ENCODE measurements around the gene UBXN6.
A peak's percentile ranks its signal among the peaks of the same experiment; 100 is the strongest.

UBXN6 gene

DNA sequence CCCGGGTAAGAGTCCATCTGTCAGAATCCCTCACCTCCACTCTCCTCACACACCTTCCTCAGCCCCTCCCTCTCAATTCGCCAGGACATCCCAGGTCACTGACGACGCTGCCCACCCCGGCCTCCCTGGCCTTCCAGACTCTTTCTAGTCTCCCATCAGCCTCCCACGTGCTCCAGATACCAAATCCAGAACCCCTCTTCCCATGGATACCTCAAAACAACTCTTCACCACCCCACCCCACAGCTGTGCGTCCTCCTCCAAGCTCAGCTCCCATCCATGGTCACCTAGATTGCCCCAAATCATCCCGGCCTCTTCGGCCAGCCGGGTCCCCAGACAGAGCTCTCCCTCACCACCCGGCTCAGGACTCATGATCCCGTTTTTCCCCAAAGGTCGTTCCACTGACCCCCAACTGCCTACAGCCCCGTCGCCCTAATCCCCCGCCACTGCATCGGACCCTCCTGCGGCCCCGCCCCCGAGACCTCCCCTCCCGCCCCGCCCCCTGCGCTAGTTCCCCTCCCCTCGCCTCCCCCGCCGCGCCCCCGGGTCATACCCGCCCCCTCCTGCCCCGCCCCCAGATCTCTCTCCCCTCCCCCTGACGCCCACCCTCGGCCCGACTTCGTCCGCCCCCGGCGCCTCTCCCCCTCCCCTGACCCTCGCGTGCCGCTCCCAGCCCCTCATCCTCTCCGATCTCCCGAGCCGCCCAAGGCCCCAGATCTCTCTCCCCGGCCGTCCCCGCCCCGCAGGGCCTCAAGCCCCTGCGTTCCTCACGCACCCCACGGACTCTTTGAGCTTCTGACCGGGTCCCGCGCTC, 546 bp downstream of the UBXN6 start:
- no peak for DNase-seq (ENCODE audit: low spot score)

DNA sequence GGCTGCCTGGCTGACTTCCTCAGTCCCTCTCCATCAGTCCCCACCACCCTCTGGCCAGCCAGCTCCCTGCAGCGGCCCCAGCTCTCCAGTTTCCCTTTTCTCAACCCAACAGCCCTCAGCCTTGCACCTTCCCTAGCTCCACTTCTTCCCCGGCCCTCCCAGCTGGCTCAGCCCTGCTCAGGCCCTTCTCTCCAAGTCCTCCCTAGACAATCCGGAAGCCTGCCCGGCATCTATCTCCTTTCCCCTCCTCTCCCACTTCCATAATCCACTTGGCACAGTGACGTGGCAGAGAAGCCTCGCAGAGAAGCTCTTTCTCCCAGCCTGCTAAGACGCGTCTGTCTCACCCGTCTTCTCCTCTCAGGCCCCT, 1.1 kb downstream of the UBXN6 start:
- no peak for DNase-seq (ENCODE audit: low spot score)

DNA sequence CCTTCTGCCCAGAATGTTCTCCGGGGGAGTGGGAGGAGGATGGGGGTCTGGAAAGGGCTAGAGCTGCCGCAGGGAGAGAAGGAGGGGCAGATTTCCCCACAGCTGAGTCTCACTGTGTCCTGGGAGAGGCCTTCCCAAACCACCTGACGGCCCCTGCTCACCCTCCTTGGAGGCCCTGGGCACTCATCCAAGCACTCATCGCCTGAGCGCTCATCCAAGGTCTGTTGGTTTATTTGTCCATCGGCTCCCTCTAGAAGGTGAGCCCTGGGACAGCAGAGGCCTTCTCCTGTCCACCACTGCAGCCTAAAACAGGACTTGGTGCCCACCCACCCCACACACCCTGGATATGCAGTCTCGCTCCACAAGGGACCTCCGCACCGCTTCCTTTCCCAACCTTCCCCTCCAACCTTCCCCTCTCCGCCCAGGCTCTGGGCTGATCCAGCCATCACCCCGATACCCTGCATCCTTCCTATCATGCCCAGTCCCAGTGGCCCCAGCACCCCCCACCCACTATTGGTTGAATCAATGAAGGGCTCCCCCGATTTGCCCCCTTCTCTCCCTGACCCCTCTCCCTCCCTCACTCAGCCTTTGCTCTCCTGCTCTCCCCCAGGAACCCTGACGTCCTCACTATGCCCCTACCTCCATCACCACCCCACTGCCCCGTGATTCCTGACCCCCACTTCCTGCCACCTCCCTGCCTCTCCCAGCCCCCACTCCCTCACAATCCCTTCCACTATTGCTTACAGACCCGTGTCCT, 1.7 kb downstream of the UBXN6 start:
- no peak for DNase-seq (ENCODE audit: low spot score)

DNA sequence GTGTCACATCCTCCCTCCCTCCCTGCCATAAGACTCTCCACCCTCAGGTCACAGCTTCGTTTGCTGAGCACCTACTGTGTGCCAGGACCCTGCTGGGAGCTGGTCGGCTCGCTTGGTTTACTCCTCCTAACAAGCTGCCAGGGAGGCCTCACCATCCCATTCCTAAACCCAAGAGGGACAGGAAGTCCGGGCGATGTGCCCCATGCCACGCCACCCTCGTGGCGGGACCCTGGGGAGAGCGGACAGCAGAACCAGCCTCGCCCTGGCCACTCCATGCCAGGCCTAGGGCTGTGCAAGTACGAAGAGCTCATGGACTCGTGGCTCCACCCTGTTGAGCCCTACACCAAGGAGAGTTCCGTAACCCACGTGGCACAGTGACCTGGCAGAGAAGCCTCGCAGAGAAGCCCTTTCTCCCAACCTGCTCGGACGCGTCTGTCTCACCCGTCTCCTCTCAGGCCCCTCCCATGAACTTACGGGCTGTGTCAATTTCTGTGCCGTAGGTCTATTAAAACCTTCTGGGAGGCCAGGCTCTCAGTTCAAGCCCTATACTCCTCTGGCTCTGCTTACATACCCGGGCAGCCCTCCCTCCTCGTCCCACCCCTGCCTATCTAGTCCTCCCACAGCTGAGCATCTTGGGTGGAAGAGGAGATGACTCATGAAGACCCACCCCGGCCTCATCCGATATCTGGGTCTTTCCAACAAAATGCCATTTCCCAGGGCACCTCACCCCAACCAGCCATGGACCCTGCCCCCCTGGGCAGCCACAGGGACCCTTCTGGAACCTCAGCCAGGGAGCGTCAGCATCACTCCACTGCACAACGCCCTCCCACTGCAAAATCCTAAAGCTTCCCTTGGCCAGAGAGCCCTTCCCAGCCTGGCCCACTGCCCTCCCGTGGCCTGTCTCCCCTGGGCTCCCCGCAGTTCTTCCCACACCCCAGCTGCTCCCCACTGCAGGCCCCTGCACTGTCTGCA, 2.6 kb downstream of the UBXN6 start:
- DNase-seq (ENCODE audit: low spot score): no peak

DNA sequence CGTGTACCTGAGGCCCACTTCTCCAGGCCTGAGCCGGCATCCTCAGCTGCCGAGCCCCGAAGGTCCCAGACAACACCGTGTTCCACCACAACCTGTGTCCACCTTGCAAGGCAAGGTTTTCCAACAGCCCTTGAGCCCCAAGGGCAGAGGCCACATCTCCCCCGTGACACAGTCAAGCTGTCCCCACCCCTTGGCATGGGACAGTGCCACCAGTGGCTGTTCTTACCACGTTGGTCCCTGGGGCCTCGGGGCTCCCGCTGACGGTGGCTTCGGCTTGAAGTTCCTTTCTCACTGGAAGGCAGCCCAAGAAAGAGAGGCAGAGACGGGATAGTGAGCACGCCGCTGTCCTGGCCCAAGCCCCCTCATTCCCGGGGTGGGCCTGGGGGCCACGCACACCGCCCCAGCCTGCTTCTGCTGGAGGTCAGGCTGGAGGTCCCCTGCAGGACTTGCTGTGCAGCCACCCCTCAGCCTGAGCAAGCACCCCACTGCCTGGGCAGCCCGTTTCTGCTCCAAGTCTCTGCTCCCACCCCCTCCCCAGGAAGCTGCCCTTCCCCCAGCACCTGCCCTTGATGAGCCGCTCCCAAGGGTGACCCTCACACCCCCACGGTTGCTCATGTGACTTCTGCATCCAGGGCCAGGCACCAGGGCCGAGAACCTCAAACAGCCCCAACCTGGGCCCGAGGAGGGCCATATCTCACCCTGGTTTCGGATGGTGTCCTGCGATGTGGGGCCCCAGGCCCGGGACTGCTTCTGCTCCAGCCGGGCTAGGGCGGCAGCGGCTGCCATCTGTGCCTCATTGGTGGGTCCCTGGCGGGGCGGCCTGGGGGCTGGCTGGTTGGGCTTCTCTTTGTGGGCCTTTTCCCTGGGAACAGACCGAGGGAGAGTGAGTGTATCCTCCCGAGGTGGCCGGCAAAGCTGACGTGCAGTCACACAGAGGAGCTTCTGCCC, 4.1 kb downstream of the UBXN6 start:
- DNase-seq (ENCODE audit: low spot score): no peak

DNA sequence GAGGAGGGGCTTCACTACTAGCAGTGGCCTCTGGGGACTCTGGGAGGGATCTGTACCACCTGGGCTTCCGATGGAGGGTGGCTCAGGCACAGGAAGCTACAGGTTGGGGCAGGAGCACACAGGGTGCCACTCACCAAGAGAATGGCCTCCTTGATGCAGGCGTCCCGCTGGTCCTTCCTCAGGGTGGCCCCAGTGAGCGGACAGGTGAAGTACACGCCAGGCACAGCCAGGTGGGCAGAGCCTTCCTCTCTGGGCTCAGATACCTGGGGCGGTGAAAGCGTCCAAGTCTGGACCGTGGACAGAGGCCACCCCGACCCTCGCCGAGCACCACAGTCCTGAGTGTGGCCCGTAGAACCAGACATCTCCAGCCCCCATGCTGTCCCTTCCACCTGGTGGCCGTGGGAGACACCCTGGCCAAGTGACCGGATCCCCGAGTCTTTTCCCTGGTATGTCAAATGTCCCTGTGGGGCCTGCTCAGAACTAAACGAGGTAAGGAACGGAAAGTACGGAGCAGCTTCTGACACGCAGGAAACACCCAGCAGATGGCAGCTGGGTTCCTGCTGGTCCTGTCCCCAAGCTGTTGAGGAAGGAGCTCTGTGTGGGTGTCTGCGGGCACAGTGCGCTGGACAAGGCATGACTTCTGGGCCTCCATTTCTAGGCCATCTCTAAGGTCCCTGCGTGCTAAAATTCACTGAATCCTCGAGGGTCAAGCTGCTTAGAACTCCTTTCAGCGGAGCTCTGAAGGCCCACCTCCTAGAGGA, 5.2 kb downstream of the UBXN6 start:
- no peak for DNase-seq (ENCODE audit: low spot score)

DNA sequence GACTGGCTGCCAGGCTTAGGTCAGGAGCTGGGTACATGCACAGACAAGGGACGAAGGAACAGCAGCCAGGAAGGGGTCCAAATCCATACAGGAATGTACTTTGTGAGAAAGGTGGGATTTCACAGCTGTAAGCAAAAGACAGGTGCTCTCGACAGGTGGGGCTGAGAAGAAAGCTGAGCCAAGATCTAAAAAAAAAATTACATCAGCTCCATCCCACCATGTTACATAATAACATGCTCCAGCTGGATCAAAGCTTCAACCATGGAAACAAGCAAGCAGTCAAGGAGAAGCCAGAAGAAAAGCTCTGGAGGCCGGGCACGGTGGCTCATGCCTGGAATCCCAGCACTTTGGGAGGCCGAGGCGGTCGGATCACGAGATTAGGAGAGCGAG, 8.0 kb downstream of the UBXN6 start:
- no peak for DNase-seq (ENCODE audit: low spot score)

DNA sequence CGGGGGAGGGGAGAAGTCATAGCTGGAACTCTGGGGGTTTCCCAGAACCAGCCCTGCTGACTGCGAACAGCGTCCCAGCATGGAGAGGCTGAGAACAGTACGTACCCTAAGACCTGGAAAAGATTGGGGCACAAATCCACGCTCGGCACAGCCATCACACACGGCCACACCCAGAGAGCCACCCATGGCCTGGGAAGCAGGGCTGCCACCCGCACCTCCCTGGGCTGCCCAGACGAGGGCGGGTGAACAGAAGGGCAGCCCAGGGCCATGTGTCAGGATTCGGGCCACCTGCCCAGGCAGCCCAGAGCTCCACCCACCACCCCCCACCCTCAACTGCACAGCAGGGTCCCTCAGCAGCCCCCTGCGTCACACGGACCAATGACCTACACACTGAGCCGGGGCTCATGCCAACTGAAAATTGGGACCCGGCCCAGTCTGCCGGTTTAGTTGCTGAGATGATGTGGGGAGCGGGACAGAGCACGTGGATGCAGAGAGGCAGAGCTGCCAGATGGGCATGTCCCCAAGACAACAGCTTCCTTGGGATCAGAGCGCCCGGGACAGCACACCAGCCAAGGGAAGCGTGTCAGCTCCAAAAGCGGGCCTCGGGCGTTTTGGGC, 8.5 kb downstream of the UBXN6 start:
- DNase-seq (ENCODE audit: low spot score): peak; percentile 81

DNA sequence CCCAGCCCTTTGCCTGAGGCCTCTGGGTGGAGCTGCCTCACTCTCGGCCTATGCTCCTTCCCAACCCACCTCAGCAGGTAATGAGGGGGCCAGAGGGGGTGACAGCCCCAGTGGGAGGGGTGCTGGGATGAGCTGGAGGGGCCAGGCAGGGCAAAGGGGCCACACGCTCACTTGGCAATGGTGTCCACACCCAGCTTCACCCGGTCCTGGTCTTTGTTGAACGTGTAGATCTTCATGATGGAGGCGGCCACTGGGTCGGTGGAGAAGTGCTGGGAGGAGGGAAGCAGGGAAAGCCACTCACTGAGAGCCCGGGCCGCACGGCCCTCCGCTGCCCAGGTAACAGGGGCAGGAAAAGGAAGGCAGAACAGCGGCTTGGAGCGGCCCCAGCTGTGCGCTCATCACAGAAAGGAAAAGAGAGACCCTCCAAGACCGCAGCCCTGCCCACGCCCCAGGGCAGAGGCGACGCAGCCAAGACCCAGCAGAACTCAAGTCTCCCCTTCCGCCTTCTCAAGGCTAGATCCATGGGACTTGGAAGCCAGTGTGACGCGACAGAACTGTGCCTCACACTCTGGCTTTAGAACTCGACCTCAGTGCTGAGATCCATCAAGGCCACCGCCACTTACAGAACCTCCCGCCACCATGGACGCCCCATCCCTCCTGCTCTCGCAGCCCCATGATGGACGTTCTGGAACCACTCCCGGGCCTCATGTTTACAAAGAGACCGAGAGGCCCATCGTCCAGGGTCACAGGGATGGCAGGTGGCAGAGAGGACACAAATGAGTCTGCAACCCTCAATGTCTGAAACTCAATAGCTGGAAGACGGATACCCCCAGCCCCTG, 9.2 kb downstream of the UBXN6 start:
- no peak for DNase-seq (ENCODE audit: low spot score)

DNA sequence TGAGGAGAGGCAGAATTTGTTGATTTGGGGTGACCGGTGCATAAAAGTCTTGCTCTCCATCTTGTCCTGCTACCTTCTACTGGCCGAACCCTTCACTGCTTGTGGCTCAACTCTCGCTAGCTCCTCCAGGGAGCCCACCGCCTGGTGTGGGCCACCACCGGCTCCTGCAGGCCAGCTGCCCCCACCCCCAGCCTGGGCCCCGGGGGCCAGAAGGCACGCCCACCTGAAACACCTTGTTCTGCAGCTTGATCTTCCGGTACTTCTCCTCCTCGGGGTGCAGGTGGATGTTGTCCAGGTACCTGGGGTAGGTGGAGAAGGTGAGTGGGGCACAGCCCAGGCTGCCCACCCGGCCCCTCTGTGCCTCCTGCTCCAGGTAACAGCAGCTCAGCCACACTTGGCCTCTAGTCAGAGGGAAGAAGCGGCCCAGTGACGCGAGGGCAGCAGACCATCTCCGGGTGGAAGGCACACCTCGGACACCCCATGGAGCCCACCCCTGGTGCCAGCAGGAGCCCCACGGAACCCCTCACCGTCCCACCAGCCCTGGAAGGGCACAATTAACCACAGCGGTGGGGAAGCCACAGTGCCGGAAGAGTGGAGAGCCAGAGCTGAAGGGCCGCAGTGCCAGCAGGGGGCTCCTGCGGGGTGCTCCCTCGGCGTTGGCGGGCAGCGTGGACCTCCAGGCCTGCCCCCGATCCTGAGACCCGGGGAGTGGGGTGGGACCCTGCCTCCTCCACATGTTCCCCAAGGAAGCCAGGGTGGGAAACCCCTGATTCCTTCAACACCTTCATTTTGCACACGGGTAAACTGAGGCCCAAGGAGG, 10.1 kb downstream of the UBXN6 start:
- DNase-seq (ENCODE audit: low spot score): no peak

DNA sequence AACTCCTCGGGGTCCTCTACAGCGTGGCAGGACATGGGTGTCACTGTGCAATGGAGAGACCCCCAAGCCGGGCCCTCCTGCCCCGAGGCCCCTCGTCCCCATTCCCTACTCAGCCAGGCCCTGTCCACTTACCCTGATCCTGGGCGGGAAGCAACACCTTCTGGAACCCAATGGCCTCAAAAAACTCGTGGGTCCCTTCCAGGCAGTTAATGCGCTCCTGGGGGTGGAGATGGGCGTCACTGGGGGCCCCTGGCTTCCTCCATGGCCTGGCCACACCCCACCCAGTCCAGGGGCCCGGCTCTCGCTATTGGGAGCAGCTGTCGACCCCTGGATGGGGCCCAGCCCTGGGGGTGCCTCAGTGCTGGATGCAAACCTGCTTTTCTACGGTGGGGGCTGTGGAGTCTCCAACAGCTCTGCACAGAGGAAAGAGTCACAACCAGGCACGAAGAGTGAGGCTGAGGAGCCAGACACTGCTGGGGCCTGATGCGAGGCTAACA, 10.8 kb downstream of the UBXN6 start:
- no peak for DNase-seq (ENCODE audit: low spot score)

DNA sequence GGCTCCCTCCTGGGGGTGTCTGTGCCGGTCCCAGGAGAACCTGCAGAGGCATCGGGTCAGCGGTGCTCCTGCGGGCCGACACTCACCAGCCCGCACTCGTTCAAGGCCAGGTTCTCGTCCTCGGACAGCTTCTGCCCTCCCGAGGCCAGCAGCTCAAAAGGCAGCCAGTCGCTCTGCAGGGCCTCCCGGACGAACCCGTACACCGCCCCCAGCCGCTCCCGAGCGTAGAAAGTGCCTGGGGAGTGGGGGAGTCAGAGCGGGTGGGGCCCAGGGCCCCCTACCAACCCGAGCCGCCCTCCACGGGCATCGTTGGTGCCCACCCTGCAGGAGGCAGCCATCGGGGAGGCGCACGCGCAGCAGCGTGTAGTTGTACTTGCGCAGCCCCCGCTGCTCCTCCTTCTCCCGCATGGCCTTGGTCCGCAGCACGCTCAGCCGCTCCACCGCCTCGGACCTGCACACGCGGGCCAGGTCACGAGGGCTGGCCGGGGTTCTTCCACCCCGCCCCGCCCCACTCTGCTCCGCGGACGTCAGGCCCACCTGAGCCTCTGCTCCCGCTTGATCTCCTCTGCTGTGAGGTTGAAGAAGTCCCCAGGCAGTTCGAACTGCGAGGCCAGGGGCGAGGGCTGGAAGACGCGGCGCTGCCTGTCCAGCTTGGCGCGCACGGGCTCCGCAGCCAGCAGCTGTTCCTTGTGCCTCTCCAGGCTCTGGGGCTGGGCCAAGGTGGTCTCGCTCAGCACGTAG, 11.5 kb downstream of the UBXN6 start:
- DNase-seq (ENCODE audit: low spot score): no peak

DNA sequence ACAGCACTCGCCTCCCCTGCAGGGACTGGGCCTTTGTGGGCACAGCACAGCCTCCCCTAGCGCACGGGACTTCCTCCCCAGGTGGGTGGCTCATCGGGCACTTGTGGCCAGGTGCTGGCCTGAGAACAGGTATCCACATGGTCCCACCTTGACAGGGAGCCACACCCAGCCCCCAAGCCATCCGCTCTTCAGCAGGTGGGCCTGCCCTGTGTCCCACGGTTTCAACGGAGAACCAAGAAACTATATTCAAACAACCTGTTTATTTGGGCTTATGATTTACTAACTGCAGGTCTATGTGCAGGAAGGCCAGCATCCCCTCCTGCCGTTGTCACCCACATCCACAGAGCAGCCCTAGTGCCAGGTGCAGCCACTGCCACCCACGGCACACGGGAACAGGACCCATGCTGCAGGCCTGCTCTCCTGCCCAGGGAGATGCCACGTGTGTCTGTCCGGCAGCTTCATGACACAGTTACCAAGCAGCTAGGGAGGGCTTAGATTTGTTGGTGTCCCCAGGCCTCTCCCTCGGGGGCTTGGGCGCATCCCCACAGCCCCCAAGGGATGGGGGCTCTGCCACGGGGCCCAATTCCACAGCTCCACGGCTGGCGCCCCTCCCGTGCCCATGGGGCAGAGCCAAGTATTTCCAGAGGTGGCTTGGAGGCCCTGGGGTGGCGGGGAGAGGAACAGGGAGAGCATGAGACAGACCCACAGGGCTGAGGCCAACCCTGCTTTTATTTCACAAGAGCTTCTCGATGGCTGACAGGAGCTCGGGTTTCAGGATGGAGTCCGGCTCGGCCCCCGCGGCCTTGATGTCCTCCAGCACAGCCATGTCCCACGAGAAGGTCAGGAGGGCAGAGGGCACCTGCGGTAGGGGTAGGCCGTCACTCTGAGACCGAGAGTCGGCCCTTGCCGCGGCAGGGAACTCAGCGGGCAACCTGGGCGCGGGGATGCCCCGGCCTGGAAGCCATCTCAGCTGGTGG, 12.5 kb downstream of the UBXN6 start:
- DNase-seq (ENCODE audit: low spot score): no peak

DNA sequence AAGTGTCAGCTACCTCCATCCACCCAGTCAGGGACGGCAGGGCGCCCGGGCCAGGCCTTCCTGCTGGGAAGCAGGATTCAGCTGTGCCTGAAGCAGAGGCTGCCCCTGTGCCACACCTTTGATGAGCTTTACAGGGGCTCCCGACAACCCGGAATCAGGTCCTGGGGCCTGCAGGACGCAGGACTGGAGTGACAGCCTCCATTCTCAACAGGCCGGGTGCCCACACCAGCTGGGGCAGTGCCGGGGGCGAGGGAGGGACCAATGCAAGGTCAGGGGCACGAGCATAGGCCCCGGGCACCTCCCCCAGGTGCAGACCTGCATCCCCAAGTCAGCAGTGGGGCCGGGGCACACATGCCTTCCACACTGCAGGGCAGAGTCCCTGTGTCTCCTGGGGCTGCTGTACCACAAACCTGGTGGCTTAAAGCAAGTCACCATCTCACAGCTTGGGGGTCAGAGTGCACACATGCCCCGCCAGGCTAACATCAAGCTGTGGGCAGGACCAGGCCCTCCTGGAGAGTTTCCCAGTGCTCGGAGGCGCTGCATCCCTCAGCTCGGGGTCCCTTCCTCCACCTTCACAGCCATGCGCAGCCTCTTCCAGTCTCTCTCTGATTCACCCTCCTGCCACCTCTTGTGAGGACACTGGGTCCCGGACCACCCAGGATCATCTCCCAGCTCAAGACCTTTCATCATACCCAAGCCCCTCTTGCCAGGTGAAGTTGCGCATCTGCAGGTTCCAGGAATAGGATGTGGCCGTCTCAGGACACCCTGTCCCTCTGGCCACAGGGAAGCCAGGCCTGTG, 13.4 kb downstream of the UBXN6 start:
- no peak for DNase-seq (ENCODE audit: low spot score)

DNA sequence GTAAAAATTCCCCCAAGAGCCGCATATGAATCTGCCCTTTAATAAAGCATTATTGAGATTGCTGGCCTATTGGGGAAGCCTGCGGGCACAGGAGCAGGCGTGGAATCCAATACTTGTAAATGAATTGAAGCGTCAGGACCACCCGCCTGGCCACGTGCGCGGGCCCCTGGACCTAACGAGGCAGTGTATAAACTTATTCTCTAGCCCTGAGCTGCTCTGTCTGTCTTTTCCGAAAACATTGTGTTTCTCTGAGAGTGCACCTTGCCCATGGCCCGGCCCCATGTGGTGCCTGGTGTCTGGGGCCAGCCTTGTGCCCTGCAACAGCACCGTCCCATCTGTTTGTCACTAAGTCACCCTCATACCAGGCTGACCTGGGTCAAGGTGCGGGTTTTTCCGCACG, 14.4 kb downstream of the UBXN6 start:
- no peak for DNase-seq (ENCODE audit: low spot score)

Data from globus pallidus (tissue), 1 donor.